K562 (cell line): ENCODE measurements around the gene RITA1. TPM values are rescaled to one million over a fixed set of nuclear protein-coding genes. Genes with fewer than 3 reads are reported as not detected.

ENCODE experiments used
- ATAC-seq: fragments of 200-7000 bp; cut with Tn5 transposase; 3 replicates; pipeline ENCODE4 v1.9.1; 2020; ENCODE audit warnings: moderate library complexity
- BruUV-seq: library from RNA; stranded (reverse); fragments of 400-500 nt; replicated peaks from 2 replicates; lab custom pipeline; 2021; lab: Mats Ljungman, UMichigan
- CTCF ChIA-PET: fragments of 300-600 bp; formaldehyde crosslinking; extraction: SDS; loops from one replicate; lab custom pipeline; 2021; ENCODE audit warnings: low intra/inter-chr PET ratio; lab: Yijun Ruan, JAX
- POLR2A ChIA-PET: fragments of 300-600, 350-650 bp; sonication (Branson Sonifier 250); formaldehyde crosslinking; extraction: SDS; loops from one replicate; lab custom pipeline; 2021; ENCODE audit warnings: antibody characterized with exemption, inconsistent platforms; lab: Yijun Ruan, JAX
- DNase-seq, 4 experiments: peaks; one replicate each; pipeline versions ENCODE4 v3.0.0 to v3.0.0-alpha.2; 2011 to 2018; ENCODE audit warnings: low spot score in 3 of 4, mixed read lengths in 3 of 4; ENCODE audit errors: extremely low read depth in 1 of 4
- FAIRE-seq: peaks from 2 replicates; lab custom pipeline; 2011; peaks lifted over from hg19 to GRCh38; lab: Jason Lieb, UNC
- H2AFZ ChIP-seq: 2 replicates; pipeline ENCODE4 v1.6.0; 2011; ENCODE audit warnings: low read depth, low read length, control low read depth, inconsistent platforms
- H3K27ac ChIP-seq: fragments of 200-600 bp; 3 replicates; pipeline ENCODE4 v1.8.0; 2011; ENCODE audit warnings: low read depth, mild to moderate bottlenecking, control low read depth, inconsistent platforms, low read length, moderate library complexity, mixed read lengths; ENCODE audit errors: extremely low read depth
- H3K27me3 ChIP-seq, 2 experiments: fragments of 300-600 bp in 1 of 2; 2 replicates in 1 of 2; 3 replicates in 1 of 2; pipeline versions ENCODE4 v1.6.0 to v1.8.0; 2011; ENCODE audit warnings: inconsistent platforms in 2 of 2, low read length in 2 of 2, mild to moderate bottlenecking in 1 of 2, mixed read lengths in 1 of 2, moderate library complexity in 1 of 2; ENCODE audit not compliant: control insufficient read depth in 2 of 2, insufficient read depth in 2 of 2
- H3K36me3 ChIP-seq: fragments of 300-600 bp; 3 replicates; pipeline ENCODE4 v1.8.0; 2011; ENCODE audit warnings: mild to moderate bottlenecking, low read length, inconsistent platforms; ENCODE audit not compliant: control insufficient read depth, insufficient read depth
- H3K4me1 ChIP-seq, 2 experiments: fragments of 200-600 bp in 1 of 2; replicated peaks in 1 of 2; 2 replicates in 1 of 2; 3 replicates in 1 of 2; pipeline versions ENCODE4 v1.5.1 to v1.8.0; 2011; ENCODE audit warnings: inconsistent platforms in 2 of 2, low read length in 2 of 2, mild to moderate bottlenecking in 1 of 2, mixed read lengths in 1 of 2, moderate library complexity in 1 of 2; ENCODE audit not compliant: control insufficient read depth in 2 of 2, insufficient read depth in 2 of 2
- H3K4me2 ChIP-seq: 2 replicates; pipeline ENCODE4 v1.6.1; 2011; ENCODE audit warnings: low read length, control low read depth, inconsistent platforms, mixed read lengths; ENCODE audit not compliant: insufficient read depth
- H3K4me3 ChIP-seq: fragments of 200-600 bp; sonication (generic), shearing (Covaris generic); 2 replicates; pipeline ENCODE4 v1.5.1; 2016; ENCODE audit warnings: control low read depth, inconsistent platforms
- H3K79me2 ChIP-seq: fragments of 200-600 bp; 3 replicates; pipeline ENCODE4 v1.8.0; 2011; ENCODE audit warnings: low read length, inconsistent platforms; ENCODE audit not compliant: control insufficient read depth, insufficient read depth
- H3K9ac ChIP-seq, 2 experiments: 2 replicates each; pipeline versions ENCODE4 v1.6.0 to v1.6.1; 2011; ENCODE audit warnings: low read depth in 2 of 2, low read length in 2 of 2, control low read depth in 1 of 2, inconsistent platforms in 1 of 2, mild to moderate bottlenecking in 1 of 2, mixed read lengths in 1 of 2; ENCODE audit not compliant: insufficient read depth in 1 of 2
- H3K9me1 ChIP-seq: one replicate; pipeline ENCODE4 v1.6.0; 2011; ENCODE audit warnings: inconsistent platforms, mild to moderate bottlenecking, low read length, moderate library complexity; ENCODE audit not compliant: control insufficient read depth, insufficient read depth
- H3K9me3 ChIP-seq: replicated peaks from 2 replicates; pipeline ENCODE4 v1.5.1; 2011; ENCODE audit warnings: low read depth, low read length, inconsistent platforms; ENCODE audit not compliant: control insufficient read depth, insufficient read depth
- H4K20me1 ChIP-seq: replicated peaks from 2 replicates; pipeline ENCODE4 v1.6.1; 2011; ENCODE audit warnings: low read length, inconsistent platforms, mixed read lengths; ENCODE audit not compliant: control insufficient read depth, insufficient read depth
- BRD9 ChIP-seq: fragments of 450-650 bp; IDR thresholded peaks from 2 replicates; pipeline ENCODE4 v1.6.1; 2018; ENCODE audit warnings: low read depth; ENCODE audit not compliant: partially characterized antibody
- FOXM1 ChIP-seq, 2 experiments: fragments of 450-650 bp in 1 of 2; sonication (generic) in 1 of 2; formaldehyde crosslinking in 1 of 2; IDR thresholded peaks; 2 replicates each; pipeline versions ENCODE4 v1.6.1 to v1.9.0; 2017 to 2022; ENCODE audit warnings: low read depth in 2 of 2, mild to moderate bottlenecking in 2 of 2, missing genetic modification reagents in 1 of 2, moderate library complexity in 1 of 2
- HNRNPL ChIP-seq: fragments of 200-400 bp; formaldehyde crosslinking; IDR thresholded peaks from 2 replicates; pipeline ENCODE4 v1.6.1; 2017; ENCODE audit warnings: low read depth, mild to moderate bottlenecking, low read length
- KLF16 ChIP-seq: IDR thresholded peaks from 2 replicates; pipeline ENCODE4 v1.6.1; 2016; ENCODE audit warnings: antibody characterized with exemption
- MAX ChIP-seq: sonication (generic); formaldehyde crosslinking; IDR thresholded peaks from 2 replicates; pipeline ENCODE4 v1.9.0; 2022; ENCODE audit warnings: mild to moderate bottlenecking, missing genetic modification reagents
- PHTF2 ChIP-seq: fragments of 250-450 bp; sonication (Bioruptor Pico); IDR thresholded peaks from 2 replicates; pipeline ENCODE4 v1.5.0; 2021; ENCODE audit warnings: mild to moderate bottlenecking
- POLR2AphosphoS2 ChIP-seq: IDR thresholded peaks from 2 replicates; pipeline ENCODE4 v1.6.1; 2012; ENCODE audit warnings: low read length, improper control_type of control experiment
- PTRF ChIP-seq: fragments of 450-650 bp; IDR thresholded peaks from 2 replicates; pipeline ENCODE4 v1.6.1; 2016; ENCODE audit warnings: mild to moderate bottlenecking, missing genetic modification characterization, missing compliant biosample characterization
- REST ChIP-seq, 2 experiments: fragments of 450-650 bp; formaldehyde crosslinking in 1 of 2; IDR thresholded peaks; 2 replicates each; pipeline versions ENCODE4 v1.4.0 to v1.6.1; 2014 to 2020; ENCODE audit warnings: mild to moderate bottlenecking in 2 of 2, borderline replicate concordance in 1 of 2, low read depth in 1 of 2
- SMAD3 ChIP-seq: fragments of 450-650 bp; formaldehyde crosslinking; conservative IDR thresholded peaks from 2 replicates; pipeline ENCODE4 v1.4.0; 2020; ENCODE audit warnings: mild to moderate bottlenecking
- ZFP30 ChIP-seq: fragments of 250-450 bp; sonication (Bioruptor Pico); IDR thresholded peaks from 2 replicates; pipeline ENCODE4 v1.8.0; 2022; ENCODE audit warnings: moderate library complexity, mild to moderate bottlenecking, inconsistent platforms, borderline replicate concordance
- ZNF445 ChIP-seq: fragments of 250-450 bp; sonication (Bioruptor Pico); IDR thresholded peaks from 2 replicates; pipeline ENCODE4 v1.4.0; 2020; ENCODE audit warnings: low read depth, mild to moderate bottlenecking, moderate library complexity
- ZNF589 ChIP-seq: fragments of 200-800 bp; sonication (Bioruptor generic); IDR thresholded peaks from 2 replicates; pipeline ENCODE4 v1.6.1; 2016; ENCODE audit warnings: low read depth, missing genetic modification characterization, missing compliant biosample characterization
- WGBS: fragments of 100-300 bp; shearing (Covaris generic); methylation state at CpG from one replicate; pipeline ENCODE4 v1.1.6; 2016; ENCODE audit warnings: low coverage, mixed read lengths; ENCODE audit not compliant: insufficient coverage; ENCODE audit errors: missing lambda C conversion rate; 5-methylcytosine and 5-hydroxymethylcytosine counted together
- in situ Hi-C: fragments of 300-500 bp; cut with MboI; formaldehyde crosslinking; loops from 4 replicates; pipeline ENCODE4 v1.15.0; 2018; ENCODE audit warnings: inconsistent platforms, mixed read lengths
- intact Hi-C: fragments of 100-400 bp; cut with micrococcal nuclease; formaldehyde crosslinking; loops from 2 replicates; pipeline ENCODE4 v1.14.2; 2022
- polyA plus RNA-seq, 8 experiments: library from polyadenylated mRNA; depleted of rRNA in 4 of 8; stranded (reverse) in 5 of 8; unstranded in 3 of 8; fragments of >200 nt; fragmentation: Nextera tagmentation in 2 of 8; fragmentation: Illumina TruSeq in 1 of 8; extraction: Ambion mirVana in 2 of 8; extraction: Trizol in 1 of 8; gene quantifications; 2 replicates each; pipeline versions ENCODE4 v1.2.1 to v1.2.3, GENCODE V29; 2011 to 2014; ENCODE audit warnings: inconsistent platforms in 1 of 8, missing spikeins in 1 of 8
- total RNA-seq, 7 experiments: library from RNA; depleted of rRNA in 6 of 7; stranded (reverse); fragments of >200 nt in 6 of 7; fragmentation: Illumina TruSeq in 2 of 7; extraction: Trizol in 2 of 7; gene quantifications; 2 replicates each; pipeline versions ENCODE4 v1.2.1 to v1.2.3, GENCODE V29; 2011 to 2021; ENCODE audit warnings: low replicate concordance in 1 of 7

The RITA1 gene
- total and polyA plus RNA-seq, 9 of the 15 experiments (the other 6 are each of a cell fraction or from before 2014, with no cell fraction given) = 2.8 to 40.4 (median 18.0) TPM

- peak within 1 kb of the TSS; percentile 96 for H3K4me2 ChIP-seq
- BruUV-seq = no TSS peak
- no peaks in the 10 kb centered on the region for H3K27me3 ChIP-seq
- WGBS = under 1% methylated on average over 59 of the region's 68 CpGs
- peak within 1 kb of the TSS; percentile 65 to 96 for H3K9ac ChIP-seq
- peak within 1 kb of the TSS; percentile 62 for H3K27ac ChIP-seq
- peak within 1 kb of the TSS; percentile 92 for H2AFZ ChIP-seq
- H4K20me1 ChIP-seq = no peaks in the 10 kb centered on the region
- in situ Hi-C loops = no loop called here
- peaks cover 19% of the 10 kb centered on the region for H3K79me2 ChIP-seq
- POLR2A ChIA-PET = interaction anchor here (0.6 to 3.6 kb wide), 15 partner anchors 9 to 711 kb away, joined by 3 to 30 read pairs (median 4); no protein-coding TSS in a partner anchor
- DNase-seq (peak; percentile 96 to 100 (median 98)), FAIRE-seq (peak; percentile 100), ATAC-seq (peak; percentile 98)
- H3K9me3 ChIP-seq = no peaks in the 10 kb centered on the region
- intact Hi-C loops = no loop called here
- H3K36me3 ChIP-seq = no peaks in the 10 kb centered on the region
- no peaks in the 10 kb centered on the region for H3K9me1 ChIP-seq
- peaks cover 14 to 23% of the 10 kb centered on the region in 2 experiments; a peak in 4 of 5 replicates for H3K4me1 ChIP-seq
- peak within 1 kb of the TSS; percentile 67 for H3K4me3 ChIP-seq
- CTCF ChIA-PET = no interaction called here
- TF ChIP-seq KLF16 (no peak), ZNF445 (CRISPR knock-in tag) (no peak), PTRF (no peak), MAX (peak; percentile 79), PHTF2 (CRISPR knock-in tag) (no peak), ZFP30 (CRISPR knock-in tag) (no peak), SMAD3 (CRISPR knock-in tag) (no peak), FOXM1 (IDR thresholded peaks at IDR 0.05; ENCODE audit: low read depth) (no peak), FOXM1 (CRISPR knock-in tag; IDR thresholded peaks at IDR 0.05; ENCODE audit: low read depth) (peak; percentile 79), BRD9 (no peak), REST (IDR thresholded peaks at IDR 0.05; ENCODE audit: borderline replicate concordance) (0 out of 2 replicates have a peak, but pooled peaks have one; percentile 14), REST (CRISPR knock-in tag; IDR thresholded peaks at IDR 0.05; ENCODE audit: low read depth) (0 out of 2 replicates have a peak, but pooled peaks have one; percentile 64), HNRNPL (peak; percentile 80), POLR2AphosphoS2 (no peak), ZNF589 (no peak)
Measured at GRCh38 chr12:113221181-113221996, 35.9 kb downstream of the RITA1 start, which contains the start of gene TPCN1. TPCN1 (plus strand) TSS chr12:113221464; CDS start chr12:113226853, 5,389 bp downstream.
